Activated B cell treated with CpG ODN at 0.5 μM for 24 hours (primary cell): ENCODE results near the gene TJP2. TPM values are rescaled to one million over a fixed set of nuclear protein-coding genes. Genes with fewer than 3 reads are reported as not detected.

Experiments
- ATAC-seq: fragments of 200-7000 bp; cut with Tn5 transposase; one replicate; pipeline ENCODE4 v1.10.0; 2021; ENCODE audit warnings: low read depth, mild to moderate bottlenecking, moderate library complexity
- CTCF ChIA-PET: fragments of 350-600 bp; sonication (Branson Sonifier 250); formaldehyde crosslinking; loops from one replicate; lab custom pipeline; 2021; ENCODE audit warnings: antibody characterized with exemption; lab: Charles Lee
- POLR2A ChIA-PET: fragments of 350-600 bp; sonication (Branson Sonifier 250); formaldehyde crosslinking; loops from one replicate; lab custom pipeline; 2021; ENCODE audit warnings: antibody characterized with exemption; lab: Charles Lee
- DNase-seq: peaks from one replicate; pipeline ENCODE4 v3.0.0; 2022
- H3K27ac Mint-ChIP-seq: one replicate; pipeline ENCODE4 v1.8.0; 2020; ENCODE audit warnings: mixed read lengths
- H3K27me3 Mint-ChIP-seq: one replicate; pipeline ENCODE4 v1.8.0; 2021; ENCODE audit warnings: mixed read lengths
- H3K36me3 Mint-ChIP-seq: one replicate; pipeline ENCODE4 v1.8.0; 2021; ENCODE audit warnings: low read depth, mixed read lengths
- H3K4me1 Mint-ChIP-seq: one replicate; pipeline ENCODE4 v1.8.0; 2021; ENCODE audit warnings: mixed read lengths
- H3K4me3 Mint-ChIP-seq: one replicate; pipeline ENCODE4 v1.8.0; 2020; ENCODE audit warnings: mild to moderate bottlenecking, mixed read lengths
- H3K9me3 Mint-ChIP-seq: one replicate; pipeline ENCODE4 v1.8.0; 2020; ENCODE audit warnings: mixed read lengths
- intact Hi-C: fragments of 100-400 bp; cut with micrococcal nuclease; formaldehyde crosslinking; loops from one replicate; pipeline ENCODE4 v1.15.1; 2024
- total RNA-seq: library from RNA; stranded (reverse); gene quantifications from 2 replicates; pipeline ENCODE4 v1.2.3, GENCODE V29; 2022
- TF ChIP-seq, protein P1 (sequence below): fragments of 200-600 bp; IDR thresholded peaks from one replicate; pipeline ENCODE4 v1.8.0; 2022; ENCODE audit warnings: antibody characterized with exemption, mild to moderate bottlenecking

TJP2 gene
- total RNA-seq, 1 donor from 2014 or later: 4.7 TPM

DNA sequence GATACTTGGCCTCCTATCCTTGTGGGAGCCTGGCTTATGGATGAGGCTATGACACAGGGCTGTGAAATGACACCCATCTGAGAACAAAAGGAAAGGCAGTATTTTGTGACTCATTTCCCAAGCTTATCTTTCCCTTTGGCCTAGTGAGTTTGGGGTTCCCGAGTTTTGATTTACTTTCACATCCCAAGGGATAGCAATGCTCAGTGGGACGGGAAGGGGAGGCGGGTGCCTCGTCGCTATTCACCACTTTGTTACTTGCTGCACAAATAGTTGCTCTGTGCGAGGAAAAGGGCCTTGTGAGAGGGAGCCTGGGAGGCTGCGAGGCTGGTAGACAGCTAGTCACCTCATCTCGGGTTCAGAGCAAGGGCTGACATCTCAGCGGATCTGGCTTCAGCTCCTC lies 91.8 kb downstream of the TJP2 start:
- TF ChIP-seq, protein P1, sequence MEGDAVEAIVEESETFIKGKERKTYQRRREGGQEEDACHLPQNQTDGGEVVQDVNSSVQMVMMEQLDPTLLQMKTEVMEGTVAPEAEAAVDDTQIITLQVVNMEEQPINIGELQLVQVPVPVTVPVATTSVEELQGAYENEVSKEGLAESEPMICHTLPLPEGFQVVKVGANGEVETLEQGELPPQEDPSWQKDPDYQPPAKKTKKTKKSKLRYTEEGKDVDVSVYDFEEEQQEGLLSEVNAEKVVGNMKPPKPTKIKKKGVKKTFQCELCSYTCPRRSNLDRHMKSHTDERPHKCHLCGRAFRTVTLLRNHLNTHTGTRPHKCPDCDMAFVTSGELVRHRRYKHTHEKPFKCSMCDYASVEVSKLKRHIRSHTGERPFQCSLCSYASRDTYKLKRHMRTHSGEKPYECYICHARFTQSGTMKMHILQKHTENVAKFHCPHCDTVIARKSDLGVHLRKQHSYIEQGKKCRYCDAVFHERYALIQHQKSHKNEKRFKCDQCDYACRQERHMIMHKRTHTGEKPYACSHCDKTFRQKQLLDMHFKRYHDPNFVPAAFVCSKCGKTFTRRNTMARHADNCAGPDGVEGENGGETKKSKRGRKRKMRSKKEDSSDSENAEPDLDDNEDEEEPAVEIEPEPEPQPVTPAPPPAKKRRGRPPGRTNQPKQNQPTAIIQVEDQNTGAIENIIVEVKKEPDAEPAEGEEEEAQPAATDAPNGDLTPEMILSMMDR: no peak
- no peaks in the 10 kb centered on the region for H3K4me1 Mint-ChIP-seq
- H3K9me3 Mint-ChIP-seq: no peaks in the 10 kb centered on the region
- POLR2A ChIA-PET: no interaction called here
- no peak overlapping the region for H3K4me3 Mint-ChIP-seq
- H3K27ac Mint-ChIP-seq: no peak overlapping the region
- H3K27me3 Mint-ChIP-seq: peaks cover 5% of the 10 kb centered on the region
- H3K36me3 Mint-ChIP-seq: no peaks in the 10 kb centered on the region
- CTCF ChIA-PET: no interaction called here
- DNase-seq (no peak), ATAC-seq (no peak)
- intact Hi-C loops: no loop called here

DNA sequence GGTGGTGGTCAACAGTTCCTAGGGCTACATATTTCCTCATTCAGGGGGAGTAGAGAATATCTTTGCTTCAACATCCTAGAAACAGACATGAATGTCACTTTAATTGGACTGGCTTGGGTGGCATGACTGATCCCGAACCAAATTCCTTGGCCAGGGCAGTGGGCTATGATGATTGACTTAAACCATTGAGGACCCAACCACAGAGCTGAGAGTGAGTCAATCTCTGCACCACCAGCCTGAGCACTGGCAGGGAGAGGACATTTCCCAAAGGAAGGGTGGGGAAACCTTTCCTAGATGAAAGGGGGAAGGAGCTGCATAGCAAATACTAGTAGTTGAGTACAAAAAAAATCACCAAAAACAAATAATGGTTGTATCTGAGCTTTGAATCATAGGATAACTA lies 98.1 kb downstream of the TJP2 start:
- DNase-seq: no peak

DNA sequence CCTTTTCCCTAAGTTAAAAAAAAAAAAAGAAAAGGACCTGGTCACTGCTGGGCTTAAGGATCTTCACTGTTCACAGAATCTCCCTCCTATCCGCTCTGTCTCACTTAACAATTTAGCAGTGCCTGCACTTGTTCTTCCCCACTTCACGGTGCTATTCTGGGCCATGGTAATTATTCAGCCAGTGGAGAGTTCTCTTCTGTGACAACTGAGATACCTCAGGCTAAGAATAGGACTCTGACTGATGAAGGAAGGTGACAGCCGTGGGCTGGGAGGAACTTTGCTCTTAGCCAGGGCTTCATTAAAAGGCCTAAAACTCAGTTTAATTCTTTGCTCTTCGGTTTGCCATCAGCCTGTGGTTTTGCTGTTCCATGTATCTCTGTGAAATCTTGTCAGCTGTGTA lies 99.1 kb downstream of the TJP2 start:
- no peak overlapping the region for H3K4me3 Mint-ChIP-seq
- H3K36me3 Mint-ChIP-seq: no peaks in the 10 kb centered on the region
- H3K9me3 Mint-ChIP-seq: peaks cover 8% of the 10 kb centered on the region
- intact Hi-C loops: no loop called here
- POLR2A ChIA-PET: no interaction called here
- TF ChIP-seq, protein P1: no peak
- no peaks in the 10 kb centered on the region for H3K4me1 Mint-ChIP-seq
- no peaks in the 10 kb centered on the region for H3K27me3 Mint-ChIP-seq
- DNase-seq: no peak
- CTCF ChIA-PET: interaction anchor here (0.5 kb wide), 1 partner anchor 1125 kb away, joined by 3 read pairs; no protein-coding TSS in a partner anchor
- ATAC-seq: no peak
- H3K27ac Mint-ChIP-seq: no peak overlapping the region

More for the DNA sequence above, 98.1 kb downstream of the TJP2 start:
- no peak for ATAC-seq
- H3K9me3 Mint-ChIP-seq: peaks cover 8% of the 10 kb centered on the region
- no peaks in the 10 kb centered on the region for H3K36me3 Mint-ChIP-seq
- ChIA-PET CTCF (no interaction called here), POLR2A (no interaction called here)
- H3K4me1 Mint-ChIP-seq: no peaks in the 10 kb centered on the region
- H3K4me3 Mint-ChIP-seq: no peak overlapping the region
- intact Hi-C loops: no loop called here
- H3K27ac Mint-ChIP-seq: no peak overlapping the region
- no peaks in the 10 kb centered on the region for H3K27me3 Mint-ChIP-seq
- TF ChIP-seq, protein P1: no peak

DNA sequence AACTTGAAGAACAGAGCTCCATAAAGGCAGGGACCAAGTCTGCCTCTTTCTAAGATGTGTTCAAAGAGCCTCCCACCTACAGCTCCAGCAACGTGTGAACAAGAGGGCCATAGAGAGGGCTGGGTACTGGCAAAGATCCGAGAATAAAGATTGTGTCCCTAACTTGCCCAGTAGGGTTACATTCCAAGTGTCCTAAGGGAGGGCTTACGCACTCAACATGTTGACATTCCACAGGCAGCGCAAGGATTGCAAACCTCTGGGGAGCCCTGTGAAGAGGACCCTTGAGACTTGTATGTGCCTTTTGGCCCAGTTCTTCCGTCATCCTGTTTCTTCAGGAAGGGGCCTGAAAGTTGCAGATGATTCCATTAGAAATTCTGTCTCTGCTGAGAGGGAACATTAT lies 102.7 kb downstream of the TJP2 start:
- DNase-seq (no peak), ATAC-seq (no peak)
- Mint-ChIP-seq H3K27ac (no peak overlapping the region), H3K4me1 (no peaks in the 10 kb centered on the region), H3K27me3 (no peaks in the 10 kb centered on the region), H3K9me3 (peaks cover 15% of the 10 kb centered on the region), H3K36me3 (no peaks in the 10 kb centered on the region), H3K4me3 (no peak overlapping the region)
- POLR2A ChIA-PET: no interaction called here
- intact Hi-C loops: no loop called here
- CTCF ChIA-PET: no interaction called here
- TF ChIP-seq, protein P1: no peak

DNA sequence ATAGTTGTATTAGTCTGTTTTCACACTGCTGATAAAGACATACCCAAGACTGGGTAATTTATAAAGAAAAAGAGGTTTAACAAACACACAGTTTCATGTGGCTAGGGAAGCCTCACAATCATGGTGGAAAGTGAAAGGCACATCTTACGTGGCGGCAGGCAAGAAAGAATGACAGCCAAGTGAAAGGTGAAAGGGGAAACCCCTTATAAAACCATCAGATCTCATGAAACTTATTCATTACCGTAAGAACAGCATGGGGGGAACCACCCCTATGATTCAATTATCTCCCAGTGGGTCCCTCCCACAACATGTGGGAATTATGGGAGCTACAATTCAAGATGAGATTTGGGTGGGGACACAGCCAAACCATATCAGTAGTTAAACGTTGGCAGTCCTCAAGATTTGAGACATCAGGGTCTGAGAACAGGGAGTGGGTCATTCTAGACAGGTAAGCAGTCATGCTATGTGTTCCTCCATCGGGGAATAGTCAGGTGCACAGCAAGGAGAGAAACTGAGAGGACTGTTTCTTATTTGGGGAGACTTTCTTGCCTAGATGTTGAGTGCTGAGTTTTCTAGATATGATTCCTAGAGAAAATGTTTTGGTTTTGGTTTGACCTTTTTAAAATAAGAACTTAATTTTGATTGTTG lies 105.1 kb downstream of the TJP2 start:
- ChIA-PET POLR2A (no interaction called here), CTCF (no interaction called here)
- Mint-ChIP-seq H3K4me3 (no peak overlapping the region), H3K27me3 (no peaks in the 10 kb centered on the region), H3K27ac (no peak overlapping the region), H3K9me3 (peaks cover 12% of the 10 kb centered on the region), H3K4me1 (no peaks in the 10 kb centered on the region), H3K36me3 (no peaks in the 10 kb centered on the region)
- ATAC-seq (no peak), DNase-seq (no peak)
- intact Hi-C loops: no loop called here
- TF ChIP-seq, protein P1: no peak
